Spleen (tissue), 7 donors: Measurements from ENCODE around the gene ARF3.

Experiments
- CTCF ChIP-seq, 11 experiments: fragments of 200-600 bp in 7 of 11; fragments of 450-650 bp in 4 of 11; sonication (generic) in 4 of 11; IDR thresholded peaks in 8 of 11; conservative IDR thresholded peaks in 3 of 11; 1 replicate in 7 of 11; 2 replicates in 4 of 11; pipeline versions ENCODE4 v1.4.0 to v1.8.0; 2016 to 2021; ENCODE audit warnings: antibody characterized with exemption in 11 of 11, inconsistent platforms in 4 of 11, mild to moderate bottlenecking in 1 of 11
- POLR2A ChIP-seq, 3 donors: fragments of 450-650 bp; IDR thresholded peaks; one replicate each; pipeline ENCODE4 v1.5.1; 2017; ENCODE audit warnings: antibody characterized with exemption in 3 of 3, mild to moderate bottlenecking in 1 of 3
- donor health status: DM: no; HTN: no; CAD: no; lungs with moderate emphysema.
- donor health status: DM: no; HTN: no; CAD: no.
- donor health status: DM: no; HTN: no; CAD: no.

- no peak for TF ChIP-seq CTCF (IDR thresholded peaks at IDR 0.05 in 8 of 11, conservative IDR thresholded peaks at IDR 0.05 in 3 of 11)
- no peak for TF ChIP-seq POLR2A (IDR thresholded peaks at IDR 0.05)
Observed at GRCh38 chr12:48933664-48934311, 23.5 kb downstream of the ARF3 start.
